Measurements from ENCODE around the gene LAMA2. TPM values are rescaled to one million over a fixed set of nuclear protein-coding genes. Genes with fewer than 3 reads are reported as not detected.

The LAMA2 gene
- total and polyA plus RNA-seq, 2 donors = 54.2 to 190 TPM

GRCh38 chr6:129282019-129282418, 399.1 kb downstream of the LAMA2 start:
- no peak for DNase-seq (ENCODE audit: extremely low spot score)

DNA sequence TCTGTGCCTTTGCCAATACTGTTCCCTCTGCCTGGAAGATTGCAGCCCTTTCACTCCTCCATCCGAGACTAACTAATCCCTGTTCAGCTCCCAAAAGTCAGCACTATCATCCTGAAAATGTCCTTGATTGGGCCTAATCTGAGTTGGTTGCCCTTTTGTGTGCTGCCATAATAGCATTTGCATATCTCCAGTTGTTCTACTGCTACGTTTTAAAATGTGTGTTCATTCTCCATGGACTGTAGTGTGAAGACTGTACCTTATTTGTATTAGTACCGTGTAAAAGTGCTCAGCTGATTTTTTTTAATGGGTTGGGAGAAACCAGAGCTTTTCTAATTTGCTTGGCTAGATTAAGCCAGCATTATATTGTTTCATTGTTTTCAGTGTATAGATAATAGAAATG, 401.3 kb downstream of the LAMA2 start:
- H3K4me3 ChIP-seq (ENCODE audit: low read depth, low read length) = no peak overlapping the region
- no peaks in the 10 kb centered on the region for H3K36me3 ChIP-seq (ENCODE audit: insufficient read depth)
- no peaks in the 10 kb centered on the region for H3K4me1 ChIP-seq (ENCODE audit: insufficient read depth)
- no peak for DNase-seq (ENCODE audit: extremely low spot score)
- H3K27ac ChIP-seq (ENCODE audit: low read depth) = no peak overlapping the region
- WGBS = 82% methylated on average over 3 of the region's 3 CpGs

More at GRCh38 chr6:129282019-129282418, 399.1 kb downstream of the LAMA2 start:
- Histone ChIP-seq H3K36me3 (ENCODE audit: insufficient read depth) (no peaks in the 10 kb centered on the region), H3K27ac (ENCODE audit: low read depth) (no peak overlapping the region), H3K4me1 (ENCODE audit: insufficient read depth) (no peaks in the 10 kb centered on the region), H3K4me3 (ENCODE audit: low read depth, low read length) (no peak overlapping the region)

- WGBS = 92% methylated on average over 7 of the region's 7 CpGs
- Histone ChIP-seq H3K27ac (ENCODE audit: low read depth) (no peak overlapping the region), H3K4me3 (ENCODE audit: low read depth, low read length) (no peak overlapping the region), H3K36me3 (ENCODE audit: insufficient read depth) (no peaks in the 10 kb centered on the region), H3K4me1 (ENCODE audit: insufficient read depth) (no peaks in the 10 kb centered on the region)
- no peak for DNase-seq (ENCODE audit: extremely low spot score)
These were observed 404.6 kb downstream of the LAMA2 start for GRCh38 chr6:129287231-129288177.

DNA sequence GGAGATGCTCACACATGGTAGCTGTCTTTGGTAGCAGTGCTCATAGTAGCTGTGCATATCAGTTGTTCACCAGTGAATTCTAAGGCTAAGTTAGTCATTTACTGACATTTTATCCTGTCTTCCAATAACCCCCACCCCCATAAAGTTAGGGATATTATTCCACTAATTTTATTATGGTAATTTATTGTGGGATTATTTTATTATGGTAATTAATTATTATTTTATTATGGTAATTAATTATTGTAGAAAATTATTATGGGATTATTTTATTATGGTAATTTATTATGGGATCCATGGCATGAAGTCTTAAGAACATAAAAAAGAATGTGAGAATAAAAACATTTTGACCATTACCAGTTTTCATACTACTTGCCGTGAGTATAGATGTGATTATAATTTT, 406.5 kb downstream of the LAMA2 start:
- Histone ChIP-seq H3K36me3 (ENCODE audit: insufficient read depth) (no peaks in the 10 kb centered on the region), H3K4me1 (ENCODE audit: insufficient read depth) (no peaks in the 10 kb centered on the region), H3K4me3 (ENCODE audit: low read depth, low read length) (no peak overlapping the region), H3K27ac (ENCODE audit: low read depth) (no peak overlapping the region)
- 100% methylated on average over 1 of the region's 1 CpG for WGBS
- no peak for DNase-seq (ENCODE audit: extremely low spot score)

DNA sequence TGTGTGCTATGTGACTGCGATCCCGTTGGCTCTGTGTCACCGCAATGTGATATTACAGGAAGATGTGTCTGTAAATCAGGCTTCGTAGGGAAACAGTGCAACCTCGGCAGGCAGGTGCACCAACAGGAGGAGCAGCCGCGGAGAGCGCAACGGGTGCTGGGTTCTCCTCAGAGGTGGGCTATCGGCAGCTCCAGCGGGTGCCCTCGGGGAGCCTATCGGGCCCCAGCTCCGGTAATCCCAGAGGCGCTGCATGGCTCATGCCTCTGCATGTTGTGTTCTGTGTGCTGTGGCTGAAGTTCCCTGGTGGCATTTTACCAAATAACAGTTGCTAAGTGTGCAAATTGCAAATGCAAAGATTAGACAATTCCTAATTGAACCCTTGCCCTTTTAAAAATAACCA, 409.9 kb downstream of the LAMA2 start:
- H3K4me3 ChIP-seq (ENCODE audit: low read depth, low read length) = no peak overlapping the region
- DNase-seq (ENCODE audit: extremely low spot score) = no peak
- H3K4me1 ChIP-seq (ENCODE audit: insufficient read depth) = no peaks in the 10 kb centered on the region
- H3K27ac ChIP-seq (ENCODE audit: low read depth) = no peak overlapping the region
- 95% methylated on average over 15 of the region's 15 CpGs for WGBS
- H3K36me3 ChIP-seq (ENCODE audit: insufficient read depth) = no peaks in the 10 kb centered on the region

GRCh38 chr6:129297592-129297991, 414.7 kb downstream of the LAMA2 start:
- 87% methylated on average over 5 of the region's 5 CpGs for WGBS
- Histone ChIP-seq H3K4me1 (ENCODE audit: insufficient read depth) (no peaks in the 10 kb centered on the region), H3K4me3 (ENCODE audit: low read depth, low read length) (no peak overlapping the region), H3K36me3 (ENCODE audit: insufficient read depth) (no peaks in the 10 kb centered on the region), H3K27ac (ENCODE audit: low read depth) (no peak overlapping the region)
- DNase-seq (ENCODE audit: extremely low spot score) = no peak

DNA sequence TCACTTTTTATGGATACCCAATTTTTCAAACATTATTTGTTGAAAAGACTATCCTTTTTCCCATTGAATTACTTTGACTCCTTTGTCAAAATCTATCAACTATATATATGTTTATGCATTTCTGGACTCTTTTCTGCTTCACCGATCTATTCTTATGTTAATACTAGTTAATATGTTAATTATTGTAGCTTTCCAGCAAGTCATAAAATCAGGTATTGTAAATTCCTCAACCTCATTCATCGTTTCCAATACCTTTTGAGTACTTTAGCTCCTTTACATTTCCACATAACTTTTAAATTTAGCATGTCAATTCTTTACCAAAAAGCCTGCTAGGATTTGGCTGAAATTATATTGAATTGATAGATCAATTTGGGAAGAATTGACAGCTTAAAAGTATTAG, 419.7 kb downstream of the LAMA2 start:
- Histone ChIP-seq H3K4me3 (ENCODE audit: low read depth, low read length) (no peak overlapping the region), H3K36me3 (ENCODE audit: insufficient read depth) (no peaks in the 10 kb centered on the region), H3K27ac (ENCODE audit: low read depth) (no peak overlapping the region), H3K4me1 (ENCODE audit: insufficient read depth) (no peaks in the 10 kb centered on the region)
- DNase-seq (ENCODE audit: extremely low spot score) = no peak
- WGBS = 74% methylated on average over 2 of the region's 2 CpGs

DNA sequence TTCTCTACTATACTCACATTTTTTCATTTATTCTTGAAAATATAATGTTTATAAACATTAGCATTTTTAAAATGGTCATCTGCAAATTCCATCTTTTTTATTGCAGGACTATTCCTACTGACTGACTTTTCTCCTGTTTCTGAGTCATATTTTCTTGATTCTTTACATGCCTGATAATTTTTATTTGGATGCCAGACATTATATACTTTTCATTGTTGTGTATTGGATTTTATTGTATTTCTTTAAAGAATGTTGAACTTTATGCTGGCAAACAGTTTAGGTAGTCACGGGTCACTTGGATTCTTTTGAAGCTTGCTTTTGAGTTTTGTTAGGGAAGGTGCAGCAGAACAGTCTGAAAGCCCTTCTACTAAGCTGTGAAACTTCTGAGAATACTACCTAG, 423.9 kb downstream of the LAMA2 start:
- DNase-seq (ENCODE audit: extremely low spot score) = no peak
- H3K36me3 ChIP-seq (ENCODE audit: insufficient read depth) = no peaks in the 10 kb centered on the region
- H3K4me3 ChIP-seq (ENCODE audit: low read depth, low read length) = no peak overlapping the region
- no peak overlapping the region for H3K27ac ChIP-seq (ENCODE audit: low read depth)
- WGBS = 85% methylated on average over 1 of the region's 1 CpG
- no peaks in the 10 kb centered on the region for H3K4me1 ChIP-seq (ENCODE audit: insufficient read depth)

GRCh38 chr6:129307845-129308244, 424.9 kb downstream of the LAMA2 start:
- H3K36me3 ChIP-seq (ENCODE audit: insufficient read depth) = no peaks in the 10 kb centered on the region
- DNase-seq (ENCODE audit: extremely low spot score) = no peak
- no peak overlapping the region for H3K4me3 ChIP-seq (ENCODE audit: low read depth, low read length)
- 86% methylated on average over 2 of the region's 2 CpGs for WGBS
- no peaks in the 10 kb centered on the region for H3K4me1 ChIP-seq (ENCODE audit: insufficient read depth)
- no peak overlapping the region for H3K27ac ChIP-seq (ENCODE audit: low read depth)

DNA sequence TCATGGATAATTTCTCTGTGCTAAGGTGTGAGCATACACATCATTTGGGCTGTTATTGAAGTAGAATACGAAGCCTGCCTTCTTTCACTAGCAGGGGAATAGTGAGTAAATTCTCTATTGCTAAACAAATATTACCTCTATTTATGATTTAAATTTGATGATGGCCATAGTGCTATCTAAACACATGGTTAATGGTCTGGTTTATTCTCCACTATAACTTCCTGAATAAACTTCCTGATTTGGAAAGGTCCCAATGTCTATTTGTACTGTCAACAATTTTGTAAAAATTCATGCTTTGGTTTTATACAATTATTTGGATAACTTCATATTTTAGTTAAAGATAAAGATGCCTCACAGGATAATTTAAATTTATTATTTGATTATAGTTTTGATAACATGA, 426.2 kb downstream of the LAMA2 start:
- DNase-seq (ENCODE audit: extremely low spot score) = no peak
- Histone ChIP-seq H3K4me3 (ENCODE audit: low read depth, low read length) (no peak overlapping the region), H3K36me3 (ENCODE audit: insufficient read depth) (no peaks in the 10 kb centered on the region), H3K27ac (ENCODE audit: low read depth) (no peak overlapping the region), H3K4me1 (ENCODE audit: insufficient read depth) (no peaks in the 10 kb centered on the region)
- WGBS = 95% methylated on average over 1 of the region's 1 CpG

GRCh38 chr6:129312880-129313279, 429.9 kb downstream of the LAMA2 start:
- no peaks in the 10 kb centered on the region for H3K36me3 ChIP-seq (ENCODE audit: insufficient read depth)
- 63% methylated on average over 3 of the region's 3 CpGs for WGBS
- no peaks in the 10 kb centered on the region for H3K4me1 ChIP-seq (ENCODE audit: insufficient read depth)
- no peak overlapping the region for H3K4me3 ChIP-seq (ENCODE audit: low read depth, low read length)
- H3K27ac ChIP-seq (ENCODE audit: low read depth) = no peak overlapping the region
- no peak for DNase-seq (ENCODE audit: extremely low spot score)

- WGBS = 95% methylated on average over 9 of the region's 9 CpGs
- Histone ChIP-seq H3K36me3 (ENCODE audit: insufficient read depth) (no peaks in the 10 kb centered on the region), H3K4me1 (ENCODE audit: insufficient read depth) (no peaks in the 10 kb centered on the region), H3K27ac (ENCODE audit: low read depth) (no peak overlapping the region), H3K4me3 (ENCODE audit: low read depth, low read length) (no peak overlapping the region)
- DNase-seq (ENCODE audit: extremely low spot score) = no peak
These were observed 431.6 kb downstream of the LAMA2 start for GRCh38 chr6:129314575-129314974.

DNA sequence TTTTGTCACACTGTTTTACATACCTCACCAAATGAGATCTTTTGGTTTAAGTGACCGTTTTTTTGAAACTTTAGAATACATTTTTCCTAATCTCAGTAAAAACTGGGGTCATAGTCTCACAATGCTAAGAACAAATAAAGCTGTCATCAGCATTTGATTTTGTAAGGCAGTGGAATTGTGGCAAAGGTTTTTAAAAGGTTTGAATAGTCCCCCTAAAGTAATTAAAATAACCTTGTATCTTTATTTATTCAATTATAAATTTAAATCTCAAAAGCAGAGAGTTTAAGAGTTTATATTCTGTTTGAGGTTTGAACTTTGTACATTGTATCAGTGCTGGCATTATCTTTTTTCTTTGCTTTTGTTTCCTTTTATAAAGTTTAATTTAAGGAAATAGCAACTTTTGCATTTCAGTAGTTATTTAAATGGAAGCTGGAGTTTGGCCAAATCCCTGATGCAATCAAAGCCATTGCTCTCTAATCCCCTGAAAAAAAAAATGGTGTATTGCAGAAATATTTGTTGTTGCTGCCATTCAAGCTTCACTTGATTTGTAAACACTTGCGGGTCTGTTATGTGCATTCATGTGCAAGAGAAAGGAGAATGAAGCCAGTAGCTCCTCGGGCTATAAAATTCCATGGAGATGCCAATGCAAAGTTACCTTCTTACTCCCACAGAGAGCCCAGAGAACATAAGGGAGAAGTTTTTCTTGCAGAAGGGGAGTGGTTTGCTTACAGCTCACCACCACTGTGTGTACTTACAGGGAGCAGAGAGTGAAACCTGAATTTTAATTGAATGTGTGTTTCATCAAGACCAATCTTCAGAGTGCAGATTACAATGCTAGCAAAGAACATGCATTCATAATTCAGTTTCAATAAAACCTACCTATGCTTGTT, 435.2 kb downstream of the LAMA2 start:
- 33% methylated on average over 3 of the region's 3 CpGs for WGBS
- Histone ChIP-seq H3K36me3 (ENCODE audit: insufficient read depth) (no peaks in the 10 kb centered on the region), H3K4me1 (ENCODE audit: insufficient read depth) (no peaks in the 10 kb centered on the region), H3K27ac (ENCODE audit: low read depth) (no peak overlapping the region), H3K4me3 (ENCODE audit: low read depth, low read length) (no peak overlapping the region)
- DNase-seq (ENCODE audit: extremely low spot score) = no peak

DNA sequence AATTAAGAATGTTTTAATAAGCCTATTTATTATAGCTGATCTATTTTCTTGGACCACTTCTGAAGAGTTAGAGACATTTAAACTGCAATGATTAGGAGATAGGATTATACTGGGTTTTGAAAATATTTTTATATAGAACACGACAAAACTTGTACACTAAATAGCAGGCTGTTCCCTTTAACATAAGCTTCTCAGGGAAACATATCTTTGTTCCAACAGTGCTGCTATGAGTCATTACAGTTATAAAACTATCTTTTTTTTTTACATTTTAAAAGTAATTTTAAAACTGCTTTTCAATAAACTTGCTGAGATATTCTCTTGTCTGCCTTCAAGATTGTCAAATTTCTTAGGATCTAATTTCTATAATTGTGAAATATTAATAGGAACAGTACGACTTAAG, 438.0 kb downstream of the LAMA2 start:
- WGBS = 66% methylated on average over 2 of the region's 2 CpGs

More for the DNA sequence above, 438.0 kb downstream of the LAMA2 start:
- DNase-seq (ENCODE audit: extremely low spot score) = no peak
- no peaks in the 10 kb centered on the region for H3K4me1 ChIP-seq (ENCODE audit: insufficient read depth)
- H3K27ac ChIP-seq (ENCODE audit: low read depth) = no peak overlapping the region
- H3K36me3 ChIP-seq (ENCODE audit: insufficient read depth) = no peaks in the 10 kb centered on the region
- H3K4me3 ChIP-seq (ENCODE audit: low read depth, low read length) = no peak overlapping the region

Data from urinary bladder (tissue), 4 donors.